GM12801 (cell line): ENCODE measurements around the gene RGS7BP.

Experiments used
- CTCF ChIP-seq: IDR thresholded peaks from one replicate; pipeline ENCODE4 v1.5.1; 2011; ENCODE audit warnings: control low read depth; ENCODE audit not compliant: insufficient read length; ENCODE audit errors: extremely low read depth

The RGS7BP gene

GRCh38 chr5:64592730-64593341 is 87.0 kb downstream of the RGS7BP start:
- TF ChIP-seq CTCF, result no peak

DNA sequence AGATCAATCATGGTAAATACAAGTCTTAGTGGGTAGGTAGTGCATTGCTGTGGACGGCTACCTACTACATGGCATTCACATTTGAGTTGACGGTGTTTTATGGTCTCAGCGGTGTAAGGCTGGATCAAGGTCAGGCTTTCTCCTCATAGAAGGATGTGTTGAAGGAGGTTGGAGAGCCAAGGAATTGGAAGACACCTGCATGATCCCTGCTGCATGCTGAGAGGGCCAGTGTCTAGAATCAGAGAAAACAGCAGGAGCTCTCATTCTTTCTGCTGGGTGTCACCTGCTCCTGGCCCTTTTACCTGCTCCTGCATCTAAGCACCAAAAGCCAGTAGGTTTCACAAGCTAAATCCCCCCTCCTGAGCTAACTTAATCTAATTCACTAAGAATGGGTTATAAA is 88.2 kb downstream of the RGS7BP start:
- TF ChIP-seq CTCF, result no peak

DNA sequence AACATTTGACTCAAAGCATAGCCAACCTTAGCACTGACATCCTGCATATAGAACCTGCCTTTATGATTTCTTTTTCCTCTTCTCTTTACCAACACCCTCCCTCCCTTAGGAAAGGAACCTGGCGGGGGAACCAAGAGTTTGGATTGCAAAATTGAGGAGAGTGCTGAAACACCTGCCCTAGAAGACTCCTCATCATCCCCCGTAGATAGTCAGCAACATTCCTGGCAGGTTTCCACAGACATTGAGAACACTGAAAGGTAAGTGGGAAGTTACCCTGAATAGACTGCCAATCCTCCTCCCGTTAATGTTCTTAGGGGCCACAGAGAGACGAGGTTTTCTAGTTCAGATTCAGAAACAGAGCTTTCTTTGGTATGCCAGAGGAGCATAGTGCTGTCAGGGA is 88.8 kb downstream of the RGS7BP start:
- no peak for TF ChIP-seq CTCF

DNA sequence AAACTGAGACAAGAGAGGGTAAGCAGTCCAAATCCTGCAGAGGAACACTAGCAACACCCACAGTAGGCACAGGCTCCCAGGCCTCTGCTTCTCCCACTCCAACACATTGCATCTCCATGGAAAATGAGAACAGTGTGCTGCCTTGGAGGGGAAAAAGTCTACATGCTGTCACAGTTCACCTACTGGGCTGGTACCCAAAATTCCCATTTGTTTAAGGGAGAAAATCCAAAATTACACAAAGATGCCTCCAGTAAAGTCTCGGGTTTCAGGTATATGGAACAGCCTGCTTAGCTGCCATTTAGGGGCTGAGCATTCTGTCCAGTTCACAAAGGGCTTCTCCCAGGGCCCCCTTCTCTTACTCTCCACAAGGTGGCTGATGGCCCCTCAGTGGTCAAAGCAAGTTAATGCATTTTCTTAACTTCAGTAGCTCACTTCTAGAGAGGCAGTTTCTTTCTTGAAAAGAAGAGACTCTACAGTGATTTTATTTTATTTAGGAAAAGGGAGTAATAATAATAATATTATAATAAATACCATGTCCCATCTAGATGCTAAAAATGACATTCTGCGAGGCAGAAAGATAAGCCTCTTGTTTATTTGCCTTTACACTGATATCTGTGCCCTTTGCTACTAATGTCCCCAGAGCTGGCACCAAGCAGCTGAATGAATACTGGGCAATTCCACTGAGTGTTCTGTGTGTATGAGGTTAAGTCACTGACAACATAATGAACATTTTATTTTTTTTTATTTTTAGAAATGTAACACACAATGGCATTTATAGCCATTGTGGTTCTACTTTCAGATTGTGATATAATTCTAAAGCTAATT is 89.4 kb downstream of the RGS7BP start:
- no peak for TF ChIP-seq CTCF

DNA sequence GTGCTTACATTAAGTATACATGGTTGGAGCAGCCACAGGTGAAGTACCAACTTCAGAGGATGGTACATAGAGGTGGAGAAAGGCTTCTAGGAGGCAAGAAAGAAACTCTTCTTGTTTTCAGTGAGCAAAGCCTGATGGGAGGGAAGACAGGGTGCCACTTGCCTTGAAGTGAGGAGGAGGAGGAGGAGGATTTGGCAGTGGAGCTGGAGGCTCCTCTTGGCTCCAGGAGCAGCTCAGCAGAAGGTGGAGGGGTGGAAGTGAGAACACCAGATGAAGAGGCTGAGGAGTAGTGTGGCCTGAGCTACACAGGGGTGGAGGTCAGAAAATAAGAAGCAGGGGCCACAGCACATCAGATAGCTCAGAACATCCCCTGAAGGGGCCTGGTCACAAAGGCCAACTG is 93.4 kb downstream of the RGS7BP start:
- no peak for TF ChIP-seq CTCF

DNA sequence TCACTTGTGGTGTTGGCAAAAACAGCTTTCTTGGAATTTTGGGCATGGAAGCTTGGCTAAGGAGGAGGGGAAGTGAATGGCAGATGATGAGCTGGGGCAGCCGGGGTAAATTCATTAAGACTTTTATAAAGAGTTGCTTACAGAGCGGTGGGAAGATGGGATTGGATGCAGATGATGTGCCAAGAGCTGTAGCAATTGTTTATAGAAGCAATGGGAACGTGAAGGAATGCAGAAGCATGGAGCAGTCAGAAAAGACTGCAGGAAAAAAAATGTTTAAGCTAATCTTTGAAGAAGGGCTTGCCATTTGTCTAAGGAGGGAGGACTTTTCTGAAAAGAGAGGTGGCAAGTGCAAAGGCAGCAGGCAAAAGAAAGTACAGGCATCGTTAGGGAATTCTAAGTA is 97.9 kb downstream of the RGS7BP start:
- TF ChIP-seq CTCF, result no peak

DNA sequence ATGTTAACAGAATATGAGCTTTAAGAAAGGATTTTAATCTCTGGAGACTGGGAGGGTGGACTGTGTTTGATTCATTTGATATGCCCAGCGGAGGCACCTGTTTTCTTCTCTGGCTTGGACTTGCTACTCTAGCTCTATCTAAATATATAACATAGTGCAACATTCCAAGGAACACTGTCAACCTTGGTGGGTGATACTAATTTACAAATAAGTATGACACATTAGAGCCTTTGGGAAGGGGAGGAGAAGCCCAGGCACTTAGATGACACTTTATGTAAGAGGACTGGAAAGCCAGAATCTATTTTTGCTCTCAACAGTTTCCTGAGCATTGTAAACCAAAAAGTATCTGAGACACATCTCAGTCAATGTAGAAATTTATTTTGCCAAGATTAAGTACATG is 101.1 kb downstream of the RGS7BP start:
- TF ChIP-seq CTCF, result no peak
